Central memory CD4-positive, alpha-beta T cell (primary cell): ENCODE data around the gene CGB2.
A peak's percentile ranks its signal among the peaks of the same experiment; 100 is the strongest.
"Not testable (repeated sequence)": the region's sequence is repeated elsewhere in the genome, so short reads cannot be mapped to it uniquely, and the experiment has no call there.

ENCODE experiments used
- DNase-seq: peaks from one replicate; pipeline ENCODE4 v3.0.0; 2022

Gene CGB2

DNA sequence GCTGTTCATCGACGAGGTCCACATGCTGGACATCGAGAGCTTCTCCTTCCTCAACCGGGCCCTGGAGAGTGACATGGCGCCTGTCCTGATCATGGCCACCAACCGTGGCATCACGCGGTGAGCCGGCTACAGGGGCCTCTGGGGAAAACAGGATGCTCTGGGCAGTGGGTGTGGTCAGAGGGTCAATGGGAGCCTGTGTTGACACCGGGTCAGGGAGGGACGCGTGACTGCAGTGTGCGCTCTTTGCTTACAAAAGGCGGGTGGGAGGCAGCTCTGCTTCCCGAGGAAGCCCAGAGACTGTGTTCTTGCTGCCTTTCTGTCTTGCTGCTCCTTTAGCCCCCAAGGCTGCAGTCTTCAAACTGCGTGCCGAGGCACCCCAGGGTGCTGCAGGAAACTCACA lies 20.5 kb upstream of the CGB2 start:
- no peak for DNase-seq

- DNase-seq = no peak
These were observed 17.4 kb upstream of the CGB2 start for GRCh38 chr19:49014123-49014869.

GRCh38 chr19:49014870-49015255 lies 16.8 kb upstream of the CGB2 start:
- DNase-seq = no peak

GRCh38 chr19:49016067-49016839 lies 15.4 kb upstream of the CGB2 start:
- DNase-seq = no peak

- no peak for DNase-seq
These were observed 14.5 kb upstream of the CGB2 start, which contains the start of gene LHB for GRCh38 chr19:49017041-49017665. Gene LHB (minus strand): TSS chr19:49017091. CDS start chr19:49017081, 10 bp downstream.

- peak; percentile 62 for DNase-seq
These were observed 13.9 kb upstream of the CGB2 start for GRCh38 chr19:49017666-49018351.

DNA sequence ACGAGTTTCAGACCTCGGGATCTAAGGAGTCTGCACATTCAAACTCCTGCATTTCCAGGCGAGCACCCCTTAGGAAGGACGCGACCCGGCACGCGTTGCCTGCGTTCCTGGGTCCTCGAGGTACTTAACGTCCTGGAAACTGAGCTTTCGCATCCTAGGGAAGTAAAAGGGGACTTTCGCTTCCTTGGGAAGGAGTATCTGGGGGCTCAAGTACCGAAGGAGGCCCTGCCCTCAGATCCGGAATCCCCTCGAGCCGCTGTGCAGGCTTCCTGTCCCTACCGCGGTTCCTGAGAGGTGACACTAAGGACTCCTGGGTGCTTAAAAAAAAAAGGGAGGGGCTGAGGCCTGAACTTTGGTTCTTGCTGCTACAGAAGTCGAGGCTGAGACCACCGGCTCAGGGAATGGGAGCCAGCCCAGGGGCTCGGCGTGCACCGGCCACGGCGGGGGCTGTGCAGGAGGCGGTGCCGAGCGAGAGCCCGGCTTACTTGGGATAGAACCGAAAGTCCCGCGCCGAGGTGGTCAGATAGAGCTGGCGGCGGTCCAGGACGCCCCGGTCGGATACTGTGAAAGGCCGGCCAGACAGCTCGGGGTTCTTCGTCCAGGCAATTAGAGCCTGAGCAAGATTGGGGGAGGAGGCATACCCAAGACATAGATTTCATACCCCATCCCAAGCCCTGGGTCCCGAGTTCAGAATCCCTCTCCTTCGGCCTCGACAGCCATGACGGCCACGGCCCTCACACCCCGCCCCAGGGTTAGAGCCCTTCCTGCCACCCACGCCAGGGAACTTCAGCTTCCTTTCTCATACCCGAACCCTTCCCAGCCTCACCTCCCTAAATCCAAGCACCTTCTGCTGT lies 13.1 kb upstream of the CGB2 start:
- peak; percentile 27 for DNase-seq

DNA sequence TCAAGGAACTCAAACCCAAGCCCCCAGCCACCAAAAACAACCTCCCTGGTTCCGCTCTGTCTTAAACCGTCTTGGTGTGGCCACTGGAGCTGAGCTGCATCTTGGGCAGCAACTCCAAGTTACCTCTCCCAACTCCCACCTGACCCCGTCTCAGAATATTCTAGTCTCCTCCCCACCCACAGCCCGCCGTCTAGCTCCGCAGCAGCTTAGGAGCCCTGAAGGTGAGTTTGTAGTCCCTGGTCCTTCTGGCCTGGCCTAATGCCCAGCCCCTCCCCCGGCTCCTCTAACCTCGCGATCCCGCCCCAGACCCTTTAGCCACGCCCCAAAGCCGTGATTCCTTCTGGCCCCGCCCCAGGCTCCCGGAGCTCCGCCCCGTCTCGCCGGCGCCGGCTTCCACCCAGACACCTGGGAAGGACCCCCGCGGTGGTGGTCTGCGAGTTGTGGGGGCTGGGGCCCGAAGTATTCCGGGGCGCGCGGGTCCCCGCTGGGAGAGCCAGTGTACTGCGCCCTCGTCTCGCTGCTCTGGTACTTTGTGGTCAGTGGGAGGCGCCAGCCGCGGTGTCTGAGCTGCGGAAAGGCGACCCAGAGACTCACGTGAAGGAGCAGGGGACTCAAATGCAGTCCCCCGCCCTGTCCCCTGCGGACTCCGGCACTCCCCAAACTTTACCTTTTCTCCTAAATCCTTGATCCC lies 12.3 kb upstream of the CGB2 start:
- peak; percentile 40 for DNase-seq

DNA sequence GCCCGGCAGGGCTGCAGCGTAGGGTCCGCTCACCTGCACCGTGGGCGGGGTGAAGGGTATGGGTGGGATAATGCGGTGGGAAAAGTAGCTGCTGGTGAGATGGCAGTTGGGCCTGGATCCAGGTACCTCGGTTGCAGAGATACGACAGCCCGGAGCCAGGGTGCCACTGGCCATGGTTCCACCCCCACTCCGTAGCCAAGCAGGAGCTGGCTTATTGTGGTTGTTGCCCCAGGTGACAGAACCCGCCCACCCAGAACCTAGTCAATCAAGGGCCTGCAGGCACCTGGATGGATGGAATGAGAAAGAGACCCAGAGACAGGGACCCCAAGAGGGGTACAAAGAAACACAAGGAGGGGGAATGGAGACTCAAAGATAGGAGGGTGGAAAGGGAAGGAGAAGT lies 11.3 kb upstream of the CGB2 start:
- DNase-seq = no peak

GRCh38 chr19:49020931-49021895 lies 10.5 kb upstream of the CGB2 start:
- DNase-seq = no peak

GRCh38 chr19:49022116-49022515 lies 9.6 kb upstream of the CGB2 start:
- no peak for DNase-seq

GRCh38 chr19:49024233-49024632 lies 7.5 kb upstream of the CGB2 start, which contains the start of gene CGB3:
Gene CGB3 (minus strand): TSS chr19:49024333. CDS start chr19:49023971, 362 bp downstream.
- DNase-seq = not testable (repeated sequence)

DNA sequence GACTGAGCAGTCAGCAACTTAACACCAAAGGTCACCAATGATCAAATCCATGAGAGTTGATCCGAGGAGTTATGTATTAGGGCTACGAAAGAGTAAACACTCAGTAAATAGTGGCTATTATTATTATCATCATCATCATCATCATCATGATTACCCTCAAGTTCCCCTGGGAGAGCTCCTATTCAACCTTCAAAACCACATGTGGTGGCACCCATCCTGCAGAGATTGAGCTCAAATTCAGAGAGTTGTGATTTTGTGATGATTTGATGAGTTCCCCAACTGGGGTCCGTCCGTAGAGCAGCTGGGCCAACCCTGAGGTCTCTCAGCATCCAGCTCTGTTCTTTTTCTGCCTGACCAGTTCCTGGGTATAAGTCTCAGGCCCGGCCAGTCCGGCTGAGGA lies 6.6 kb upstream of the CGB2 start:
- DNase-seq = not testable (repeated sequence)

GRCh38 chr19:49025599-49025998 lies 6.1 kb upstream of the CGB2 start:
- not testable (repeated sequence) for DNase-seq

DNA sequence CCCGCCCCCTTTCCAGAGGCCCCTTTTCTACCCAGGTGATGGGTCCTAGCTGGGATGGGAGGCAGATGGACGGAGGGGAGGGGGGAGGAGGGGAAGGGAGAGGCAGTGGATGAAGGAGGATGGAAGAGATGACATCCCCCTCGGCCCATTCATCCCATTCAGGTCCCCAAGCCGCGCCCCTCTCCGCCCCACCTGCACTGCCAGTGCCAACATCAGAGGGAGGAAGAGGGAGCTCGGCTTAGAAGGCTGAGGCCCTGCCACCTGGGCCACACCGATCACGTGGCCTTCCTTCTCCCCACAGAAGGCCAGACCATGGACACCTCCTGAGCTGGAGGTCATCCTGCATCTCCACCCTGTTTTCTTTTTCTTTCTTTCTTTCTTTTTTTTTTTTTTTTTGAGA lies 3.0 kb upstream of the CGB2 start:
- DNase-seq = not testable (repeated sequence)

GRCh38 chr19:49029749-49030148 lies 1.9 kb upstream of the CGB2 start:
- DNase-seq = not testable (repeated sequence)

- not testable (repeated sequence) for DNase-seq
These were observed 1.4 kb upstream of the CGB2 start for GRCh38 chr19:49030323-49030722.

- not testable (repeated sequence) for DNase-seq
These were observed 5.1 kb downstream of the CGB2 start, which contains the start of gene CGB1 for GRCh38 chr19:49036815-49037214. Gene CGB1 (minus strand): TSS chr19:49036895. CDS start chr19:49036711, 184 bp downstream.

- not testable (repeated sequence) for DNase-seq
These were observed 6.4 kb downstream of the CGB2 start for GRCh38 chr19:49038111-49038510.
